ENCODE measurements around the gene CKB.

GRCh38 chr14:103503296-103503695 lies 19.3 kb downstream of the CKB start:
- TF ChIP-seq EZH2 (IDR thresholded peaks at IDR 0.05; ENCODE audit: low read length) (no peak), CTCF (optimal IDR thresholded peaks at IDR 0.05 in 1 of 3, IDR thresholded peaks at IDR 0.05 in 1 of 3, conservative IDR thresholded peaks at IDR 0.05 in 1 of 3; ENCODE audit: extremely low read depth in 1 of 3, insufficient read depth in 2 of 3, low read length in 3 of 3) (no peak)
